HepG2 (cell line): Measurements from ENCODE around the gene GALNTL6. TPM values are rescaled to one million over a fixed set of nuclear protein-coding genes. Genes with fewer than 3 reads are reported as not detected.

Experiments used
- ATAC-seq: fragments of 200-7000 bp; cut with Tn5 transposase; 3 replicates; pipeline ENCODE4 v1.9.1; 2020; ENCODE audit warnings: mild to moderate bottlenecking, moderate library complexity
- BruUV-seq: library from RNA; stranded (reverse); fragments of 400-500 nt; replicated peaks from 2 replicates; lab custom pipeline; 2021; lab: Mats Ljungman, UMichigan
- CTCF ChIA-PET: fragments of 300-600 bp; formaldehyde crosslinking; extraction: SDS; loops from one replicate; lab custom pipeline; 2021; ENCODE audit warnings: low total read pairs, inconsistent platforms, low intra/inter-chr PET ratio; lab: Yijun Ruan, JAX
- POLR2A ChIA-PET: fragments of 350-600 bp; sonication (Branson Sonifier 250); formaldehyde crosslinking; loops from one replicate; lab custom pipeline; 2020; ENCODE audit warnings: antibody characterized with exemption, inconsistent platforms; lab: Yijun Ruan, JAX
- DNase-seq: peaks from one replicate; pipeline ENCODE4 v3.0.0-alpha.2; 2015; ENCODE audit warnings: low spot score
- FAIRE-seq: peaks from 3 replicates; lab custom pipeline; 2011; peaks lifted over from hg19 to GRCh38; lab: Jason Lieb, UNC
- H2AFZ ChIP-seq: one replicate; pipeline ENCODE4 v1.6.1; 2011; ENCODE audit warnings: low read length, inconsistent platforms
- H3K27ac ChIP-seq: fragments of 300-600 bp; 3 replicates; pipeline ENCODE4 v1.8.0; 2011; ENCODE audit warnings: mixed run types, mild to moderate bottlenecking, mixed read lengths, low read length, inconsistent platforms; ENCODE audit not compliant: insufficient read depth; ENCODE audit errors: extremely low read length
- H3K27me3 ChIP-seq, 2 experiments: fragments of 200-600 bp in 1 of 2; 2 replicates in 1 of 2; 3 replicates in 1 of 2; pipeline versions ENCODE4 v1.6.0 to v1.8.0; 2011; ENCODE audit warnings: low read length in 2 of 2, mild to moderate bottlenecking in 2 of 2, moderate library complexity in 2 of 2, inconsistent platforms in 1 of 2; ENCODE audit not compliant: insufficient read depth in 2 of 2, control insufficient read depth in 1 of 2
- H3K36me3 ChIP-seq, 2 experiments: fragments of 200-600 bp in 1 of 2; replicated peaks in 1 of 2; 2 replicates in 1 of 2; 3 replicates in 1 of 2; pipeline versions ENCODE4 v1.5.1 to v1.8.0; 2011; ENCODE audit warnings: low read length in 2 of 2, inconsistent platforms in 1 of 2; ENCODE audit not compliant: insufficient read depth in 2 of 2, control insufficient read depth in 1 of 2
- H3K4me1 ChIP-seq: 2 replicates; pipeline ENCODE4 v1.5.1; 2012; ENCODE audit warnings: low read length, inconsistent platforms; ENCODE audit not compliant: insufficient read depth
- H3K4me2 ChIP-seq: 2 replicates; pipeline ENCODE4 v1.6.0; 2011; ENCODE audit warnings: low read depth, low read length, inconsistent platforms
- H3K4me3 ChIP-seq, 3 experiments: fragments of 200-600 bp in 1 of 3; sonication (generic), shearing (Covaris generic) in 1 of 3; replicated peaks in 1 of 3; 2 replicates each; pipeline ENCODE4 v1.5.1; 2011 to 2016; ENCODE audit warnings: low read length in 3 of 3, inconsistent platforms in 2 of 3, low read depth in 2 of 3, mild to moderate bottlenecking in 2 of 3, control low read depth in 1 of 3, mixed read lengths in 1 of 3; ENCODE audit not compliant: insufficient read depth in 1 of 3
- H3K79me2 ChIP-seq: one replicate; pipeline ENCODE4 v1.6.1; 2011; ENCODE audit warnings: low read length, inconsistent platforms; ENCODE audit not compliant: insufficient read depth
- H3K9ac ChIP-seq: 2 replicates; pipeline ENCODE4 v1.6.0; 2011; ENCODE audit warnings: mild to moderate bottlenecking, low read depth, low read length, inconsistent platforms; ENCODE audit not compliant: insufficient read depth
- H3K9me3 ChIP-seq: 2 replicates; pipeline ENCODE4 v1.5.1; 2012; ENCODE audit warnings: mild to moderate bottlenecking, low read length
- H4K20me1 ChIP-seq: 2 replicates; pipeline ENCODE4 v1.6.0; 2011; ENCODE audit warnings: inconsistent platforms, mild to moderate bottlenecking, low read length, moderate library complexity; ENCODE audit not compliant: insufficient read depth
- BCL6 ChIP-seq: IDR thresholded peaks from 2 replicates; pipeline ENCODE4 v1.6.1; 2016; ENCODE audit warnings: missing genetic modification reagents, missing compliant biosample characterization
- BRD4 ChIP-seq: sonication (generic); formaldehyde crosslinking; IDR thresholded peaks from 2 replicates; pipeline ENCODE4 v1.4.0; 2020; ENCODE audit warnings: missing genetic modification reagents
- CBFB ChIP-seq: sonication (generic); formaldehyde crosslinking; IDR thresholded peaks from 2 replicates; pipeline ENCODE4 v1.4.0; 2020; ENCODE audit warnings: missing genetic modification reagents
- EHMT2 ChIP-seq: fragments of 200-600 bp; sonication (generic); IDR thresholded peaks from 2 replicates; pipeline ENCODE4 v1.7.0; 2017; ENCODE audit warnings: antibody characterized with exemption, low read depth, low read length, borderline replicate concordance
- GZF1 ChIP-seq: sonication (generic); formaldehyde crosslinking; IDR thresholded peaks from 2 replicates; pipeline ENCODE4 v1.5.1; 2020; ENCODE audit warnings: mild to moderate bottlenecking, missing genetic modification reagents
- NFRKB ChIP-seq: fragments of 450-650 bp; IDR thresholded peaks from 2 replicates; pipeline ENCODE4 v1.6.1; 2017
- SRSF9 ChIP-seq: fragments of 200-400 bp; formaldehyde crosslinking; IDR thresholded peaks from 2 replicates; pipeline ENCODE4 v1.6.1; 2018; ENCODE audit warnings: borderline replicate concordance, mild to moderate bottlenecking, low read depth, low read length; ENCODE audit not compliant: insufficient read depth, poor library complexity, severe bottlenecking
- TBX2 ChIP-seq: sonication (generic); formaldehyde crosslinking; IDR thresholded peaks from 2 replicates; pipeline ENCODE4 v1.5.0; 2020; ENCODE audit warnings: missing genetic modification reagents, mild to moderate bottlenecking, borderline replicate concordance
- ZBTB1 ChIP-seq: sonication (generic); formaldehyde crosslinking; IDR thresholded peaks from 2 replicates; pipeline ENCODE4 v1.4.0; 2020; ENCODE audit warnings: missing genetic modification reagents, borderline replicate concordance
- ZBTB21 ChIP-seq: sonication (generic); formaldehyde crosslinking; IDR thresholded peaks from 2 replicates; pipeline ENCODE4 v1.4.0; 2020; ENCODE audit warnings: missing genetic modification reagents
- ZNF282 ChIP-seq: fragments of 450-650 bp; IDR thresholded peaks from 2 replicates; pipeline ENCODE4 v1.6.1; 2018; ENCODE audit not compliant: partially characterized antibody
- ZNF382 ChIP-seq: sonication (generic); formaldehyde crosslinking; IDR thresholded peaks from 2 replicates; pipeline ENCODE4 v1.5.0; 2020; ENCODE audit warnings: missing genetic modification reagents, mild to moderate bottlenecking, borderline replicate concordance
- ZNF501 ChIP-seq: sonication (generic); formaldehyde crosslinking; IDR thresholded peaks from 2 replicates; pipeline ENCODE4 v1.5.1; 2020; ENCODE audit warnings: mild to moderate bottlenecking, moderate library complexity, missing genetic modification reagents
- ZNF709 ChIP-seq: sonication (generic); formaldehyde crosslinking; IDR thresholded peaks from 2 replicates; pipeline ENCODE4 v1.5.0; 2020; ENCODE audit warnings: mild to moderate bottlenecking, missing genetic modification reagents
- WGBS: methylation state at CpG from one replicate; pipeline ENCODE4 v1.1.6; 2017; ENCODE audit warnings: low lambda C conversion rate; 5-methylcytosine and 5-hydroxymethylcytosine counted together
- in situ Hi-C: cut with HindIII; loops from 2 replicates; pipeline ENCODE4 v1.10.0; 2017; ENCODE audit warnings: low pct_unique_long_range_greater_than_20kb; ENCODE audit not compliant: extremely low pct_ligation_motif_present
- intact Hi-C: fragments of 100-400 bp; cut with micrococcal nuclease; formaldehyde crosslinking; loops from one replicate; pipeline ENCODE4 v1.10.0; 2022; ENCODE audit not compliant: unreplicated experiment
- polyA plus RNA-seq, 8 experiments: library from polyadenylated mRNA; depleted of rRNA in 3 of 8; stranded (reverse) in 7 of 8; unstranded in 1 of 8; fragments of >200 nt; fragmentation: Illumina TruSeq in 4 of 8; extraction: Trizol in 4 of 8; gene quantifications; 2 replicates each; pipeline versions ENCODE4 v1.2.1 to v1.2.3, GENCODE V29; 2011 to 2016; ENCODE audit warnings: low read depth in 4 of 8, missing spikeins in 1 of 8, mixed read lengths in 1 of 8; ENCODE audit not compliant: insufficient read depth in 1 of 8
- total RNA-seq, 5 experiments: library from RNA; depleted of rRNA; stranded (reverse); fragments of >200 nt; fragmentation: Illumina TruSeq; extraction: Trizol; gene quantifications; 2 replicates each; pipeline ENCODE4 v1.2.3, GENCODE V29; 2016; ENCODE audit warnings: low read depth in 1 of 5
- TF ChIP-seq, protein P1 (sequence below): sonication (generic); formaldehyde crosslinking; IDR thresholded peaks from 2 replicates; pipeline ENCODE4 v1.4.0; 2020; ENCODE audit warnings: missing genetic modification reagents, mild to moderate bottlenecking, borderline replicate concordance
- TF ChIP-seq, protein P2 (sequence below): sonication (generic); formaldehyde crosslinking; IDR thresholded peaks from 2 replicates; pipeline ENCODE4 v1.4.0; 2020; ENCODE audit warnings: missing genetic modification reagents
- TF ChIP-seq, protein P3 (sequence below): sonication (generic); formaldehyde crosslinking; IDR thresholded peaks from 2 replicates; pipeline ENCODE4 v1.4.0; 2020; ENCODE audit warnings: mild to moderate bottlenecking, missing genetic modification reagents

Gene GALNTL6
- total and polyA plus RNA-seq, 2 of the 13 experiments (the other 11 are each of a cell fraction or from before 2014, with no cell fraction given), result not detected

DNA sequence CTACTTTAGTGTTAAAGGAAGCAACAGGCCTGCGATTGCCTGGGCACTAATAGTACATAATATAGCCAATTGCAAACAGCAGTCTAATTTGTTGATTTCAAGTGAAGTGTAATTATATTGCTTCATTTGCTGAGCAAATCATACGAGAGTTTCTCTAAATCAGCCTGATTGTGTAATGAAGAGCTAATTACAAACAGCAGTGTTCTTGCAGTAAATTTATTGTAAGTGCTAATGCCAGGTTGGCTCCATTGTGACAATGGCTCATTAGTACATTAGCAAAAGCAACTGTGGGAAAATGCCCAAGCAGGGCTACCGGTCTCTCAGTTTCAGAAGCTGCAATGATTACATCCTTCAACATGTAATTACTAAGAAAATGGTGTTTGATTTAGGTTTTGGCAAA, 591.5 kb downstream of the GALNTL6 start:
- Histone ChIP-seq H3K9me3 (no peaks in the 10 kb centered on the region), H3K79me2 (no peaks in the 10 kb centered on the region), H3K4me1 (no peaks in the 10 kb centered on the region), H3K4me3 (no peak overlapping the region), H3K36me3 (no peaks in the 10 kb centered on the region), H4K20me1 (no peaks in the 10 kb centered on the region), H3K27me3 (no peaks in the 10 kb centered on the region; a peak in 1 of 5 replicates), H3K27ac (no peak overlapping the region), H2AFZ (no peak overlapping the region), H3K9ac (no peak overlapping the region)
- ChIA-PET POLR2A (no interaction called here), CTCF (no interaction called here)
- BruUV-seq, result no TSS peak
- intact Hi-C loops (no loop called here), in situ Hi-C loops (no loop called here)
- FAIRE-seq (no peak), ATAC-seq (no peak)
- WGBS, result 2% methylated on average over 3 of the region's 3 CpGs
- TF ChIP-seq EHMT2 (no peak), ZNF501 (CRISPR knock-in tag) (no peak), BRD4 (CRISPR knock-in tag) (no peak), ZNF709 (CRISPR knock-in tag) (no peak), CBFB (CRISPR knock-in tag) (no peak), GZF1 (CRISPR knock-in tag) (no peak), ZNF282 (no peak), TBX2 (CRISPR knock-in tag) (no peak), ZBTB1 (CRISPR knock-in tag) (no peak), BCL6 (CRISPR knock-in tag) (no peak), NFRKB (no peak), SRSF9 (no peak), ZBTB21 (CRISPR knock-in tag) (no peak), ZNF382 (CRISPR knock-in tag) (no peak)
- TF ChIP-seq, protein P1, sequence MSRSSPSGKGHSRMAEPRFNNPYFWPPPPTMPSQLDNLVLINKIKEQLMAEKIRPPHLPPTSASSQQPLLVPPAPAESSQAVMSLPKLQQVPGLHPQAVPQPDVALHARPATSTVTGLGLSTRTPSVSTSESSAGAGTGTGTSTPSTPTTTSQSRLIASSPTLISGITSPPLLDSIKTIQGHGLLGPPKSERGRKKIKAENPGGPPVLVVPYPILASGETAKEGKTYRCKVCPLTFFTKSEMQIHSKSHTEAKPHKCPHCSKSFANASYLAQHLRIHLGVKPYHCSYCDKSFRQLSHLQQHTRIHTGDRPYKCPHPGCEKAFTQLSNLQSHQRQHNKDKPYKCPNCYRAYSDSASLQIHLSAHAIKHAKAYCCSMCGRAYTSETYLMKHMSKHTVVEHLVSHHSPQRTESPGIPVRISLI (CRISPR knock-in tag), result no peak
- TF ChIP-seq, protein P2, sequence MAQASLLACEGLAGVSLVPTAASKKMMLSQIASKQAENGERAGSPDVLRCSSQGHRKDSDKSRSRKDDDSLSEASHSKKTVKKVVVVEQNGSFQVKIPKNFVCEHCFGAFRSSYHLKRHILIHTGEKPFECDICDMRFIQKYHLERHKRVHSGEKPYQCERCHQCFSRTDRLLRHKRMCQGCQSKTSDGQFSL, result no peak
- TF ChIP-seq, protein P3, sequence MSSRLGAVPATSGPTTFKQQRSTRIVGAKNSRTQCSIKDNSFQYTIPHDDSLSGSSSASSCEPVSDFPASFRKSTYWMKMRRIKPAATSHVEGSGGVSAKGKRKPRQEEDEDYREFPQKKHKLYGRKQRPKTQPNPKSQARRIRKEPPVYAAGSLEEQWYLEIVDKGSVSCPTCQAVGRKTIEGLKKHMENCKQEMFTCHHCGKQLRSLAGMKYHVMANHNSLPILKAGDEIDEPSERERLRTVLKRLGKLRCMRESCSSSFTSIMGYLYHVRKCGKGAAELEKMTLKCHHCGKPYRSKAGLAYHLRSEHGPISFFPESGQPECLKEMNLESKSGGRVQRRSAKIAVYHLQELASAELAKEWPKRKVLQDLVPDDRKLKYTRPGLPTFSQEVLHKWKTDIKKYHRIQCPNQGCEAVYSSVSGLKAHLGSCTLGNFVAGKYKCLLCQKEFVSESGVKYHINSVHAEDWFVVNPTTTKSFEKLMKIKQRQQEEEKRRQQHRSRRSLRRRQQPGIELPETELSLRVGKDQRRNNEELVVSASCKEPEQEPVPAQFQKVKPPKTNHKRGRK (CRISPR knock-in tag), result no peak
- TF ChIP-seq, all 625 proteins: peak for 0
- no peak overlapping the region for H3K4me2 ChIP-seq
- DNase-seq, result no peak
